ENCODE data around the gene MRGPRX3. TPM values are rescaled to one million over a fixed set of nuclear protein-coding genes. Genes with fewer than 3 reads are reported as not detected.

MRGPRX3 gene
- total RNA-seq, result not detected in 2 replicates
- long read RNA-seq, result 0 reads

- H3K36me3 Mint-ChIP-seq (ENCODE audit: insufficient read depth), result no peaks in the 10 kb centered on the region
- peaks cover 38% of the 10 kb centered on the region for H3K27me3 Mint-ChIP-seq
- no peak for DNase-seq (ENCODE audit: low spot score, unreplicated experiment)
- peaks cover 11% of the 10 kb centered on the region for H3K9me3 Mint-ChIP-seq (ENCODE audit: low read depth)
- H3K27ac Mint-ChIP-seq, result no peak within 1 kb of the TSS
- TF ChIP-seq, protein P1, sequence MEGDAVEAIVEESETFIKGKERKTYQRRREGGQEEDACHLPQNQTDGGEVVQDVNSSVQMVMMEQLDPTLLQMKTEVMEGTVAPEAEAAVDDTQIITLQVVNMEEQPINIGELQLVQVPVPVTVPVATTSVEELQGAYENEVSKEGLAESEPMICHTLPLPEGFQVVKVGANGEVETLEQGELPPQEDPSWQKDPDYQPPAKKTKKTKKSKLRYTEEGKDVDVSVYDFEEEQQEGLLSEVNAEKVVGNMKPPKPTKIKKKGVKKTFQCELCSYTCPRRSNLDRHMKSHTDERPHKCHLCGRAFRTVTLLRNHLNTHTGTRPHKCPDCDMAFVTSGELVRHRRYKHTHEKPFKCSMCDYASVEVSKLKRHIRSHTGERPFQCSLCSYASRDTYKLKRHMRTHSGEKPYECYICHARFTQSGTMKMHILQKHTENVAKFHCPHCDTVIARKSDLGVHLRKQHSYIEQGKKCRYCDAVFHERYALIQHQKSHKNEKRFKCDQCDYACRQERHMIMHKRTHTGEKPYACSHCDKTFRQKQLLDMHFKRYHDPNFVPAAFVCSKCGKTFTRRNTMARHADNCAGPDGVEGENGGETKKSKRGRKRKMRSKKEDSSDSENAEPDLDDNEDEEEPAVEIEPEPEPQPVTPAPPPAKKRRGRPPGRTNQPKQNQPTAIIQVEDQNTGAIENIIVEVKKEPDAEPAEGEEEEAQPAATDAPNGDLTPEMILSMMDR (IDR thresholded peaks at IDR 0.05; ENCODE audit: unreplicated experiment), result no peak
- H3K4me3 Mint-ChIP-seq (ENCODE audit: low read depth), result no peak within 1 kb of the TSS
- H3K4me1 Mint-ChIP-seq (ENCODE audit: low read depth), result no peaks in the 10 kb centered on the region
Measured at GRCh38 chr11:18132341-18132740, at the start of gene MRGPRX3. TSS of gene MRGPRX3 (plus strand) at chr11:18132571. CDS start at chr11:18137203, 4,632 bp downstream.

DNA sequence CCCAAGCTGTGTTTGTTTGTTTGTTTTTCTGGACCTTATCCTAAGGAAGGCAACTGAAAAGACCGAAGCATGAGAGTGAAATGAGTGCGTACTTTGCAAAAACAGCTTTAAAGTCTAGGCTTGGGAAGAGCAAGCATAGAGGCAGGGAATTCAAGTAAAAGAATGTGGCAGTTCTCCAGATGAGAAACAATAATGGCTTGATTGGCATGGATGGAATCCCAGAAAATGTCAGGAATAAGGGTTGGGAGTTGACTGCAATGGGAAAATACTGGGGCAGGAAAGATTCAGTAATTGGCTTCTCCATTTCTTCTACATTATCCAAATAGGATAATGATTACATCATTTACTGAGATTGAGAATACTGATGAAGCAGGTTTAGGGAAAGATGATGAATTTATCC, 44.0 kb upstream of the MRGPRX3 start:
- H3K27me3 Mint-ChIP-seq, result no peaks in the 10 kb centered on the region
- no peak for DNase-seq (ENCODE audit: low spot score, unreplicated experiment)
- no peak overlapping the region for H3K27ac Mint-ChIP-seq
- no peaks in the 10 kb centered on the region for H3K4me1 Mint-ChIP-seq (ENCODE audit: low read depth)
- peaks cover 20% of the 10 kb centered on the region for H3K36me3 Mint-ChIP-seq (ENCODE audit: insufficient read depth)
- H3K4me3 Mint-ChIP-seq (ENCODE audit: low read depth), result no peak overlapping the region
- H3K9me3 Mint-ChIP-seq (ENCODE audit: low read depth), result no peaks in the 10 kb centered on the region
- TF ChIP-seq, protein P1 (IDR thresholded peaks at IDR 0.05; ENCODE audit: unreplicated experiment), result no peak

DNA sequence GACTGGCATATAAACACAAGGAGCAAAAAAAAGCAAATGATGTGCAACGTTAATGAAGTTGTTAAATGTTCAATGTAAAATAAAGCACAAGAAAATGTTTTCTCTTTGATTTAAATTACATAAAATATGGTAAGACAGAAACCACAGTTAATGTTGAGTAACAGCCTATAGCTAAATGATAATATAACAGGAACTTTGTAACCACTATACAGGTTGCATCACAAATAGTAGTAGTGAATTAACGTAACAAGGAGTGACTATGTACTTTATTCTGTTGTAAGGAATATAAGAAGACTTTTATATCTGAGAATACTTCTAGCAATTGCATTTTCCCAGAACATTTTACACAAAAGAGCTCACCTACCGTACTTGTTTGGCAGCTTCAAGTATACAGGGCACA, 43.4 kb upstream of the MRGPRX3 start:
- no peaks in the 10 kb centered on the region for H3K4me1 Mint-ChIP-seq (ENCODE audit: low read depth)
- TF ChIP-seq, protein P1 (IDR thresholded peaks at IDR 0.05; ENCODE audit: unreplicated experiment), result no peak
- no peak for DNase-seq (ENCODE audit: low spot score, unreplicated experiment)
- H3K4me3 Mint-ChIP-seq (ENCODE audit: low read depth), result no peak overlapping the region
- H3K27ac Mint-ChIP-seq, result no peak overlapping the region
- H3K27me3 Mint-ChIP-seq, result no peaks in the 10 kb centered on the region
- no peaks in the 10 kb centered on the region for H3K9me3 Mint-ChIP-seq (ENCODE audit: low read depth)
- H3K36me3 Mint-ChIP-seq (ENCODE audit: insufficient read depth), result peaks cover 21% of the 10 kb centered on the region

DNA sequence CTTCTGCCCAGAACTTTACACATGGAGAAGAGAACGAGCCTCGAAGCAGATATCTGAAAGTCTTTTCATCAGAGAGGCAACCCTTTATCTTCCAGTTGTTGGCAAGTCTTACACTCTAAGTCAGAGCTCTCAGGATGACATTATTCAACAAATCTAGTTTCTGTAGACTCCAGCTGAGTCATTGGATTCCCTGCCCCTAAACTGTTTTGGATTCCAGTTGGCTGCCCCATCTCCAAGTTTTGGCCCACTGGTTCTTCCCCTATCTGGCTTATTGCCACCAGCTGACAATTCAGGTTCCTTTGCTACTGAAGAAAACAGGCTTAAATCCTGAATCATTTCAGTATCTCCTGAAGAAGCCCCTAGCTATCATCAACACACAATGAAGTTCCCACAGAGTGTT, 40.6 kb upstream of the MRGPRX3 start:
- Mint-ChIP-seq H3K4me1 (ENCODE audit: low read depth) (no peaks in the 10 kb centered on the region), H3K27ac (no peak overlapping the region), H3K4me3 (ENCODE audit: low read depth) (no peak overlapping the region), H3K36me3 (ENCODE audit: insufficient read depth) (peaks cover 25% of the 10 kb centered on the region), H3K9me3 (ENCODE audit: low read depth) (no peaks in the 10 kb centered on the region), H3K27me3 (no peaks in the 10 kb centered on the region)
- DNase-seq (ENCODE audit: low spot score, unreplicated experiment), result no peak
- TF ChIP-seq, protein P1 (IDR thresholded peaks at IDR 0.05; ENCODE audit: unreplicated experiment), result no peak

DNA sequence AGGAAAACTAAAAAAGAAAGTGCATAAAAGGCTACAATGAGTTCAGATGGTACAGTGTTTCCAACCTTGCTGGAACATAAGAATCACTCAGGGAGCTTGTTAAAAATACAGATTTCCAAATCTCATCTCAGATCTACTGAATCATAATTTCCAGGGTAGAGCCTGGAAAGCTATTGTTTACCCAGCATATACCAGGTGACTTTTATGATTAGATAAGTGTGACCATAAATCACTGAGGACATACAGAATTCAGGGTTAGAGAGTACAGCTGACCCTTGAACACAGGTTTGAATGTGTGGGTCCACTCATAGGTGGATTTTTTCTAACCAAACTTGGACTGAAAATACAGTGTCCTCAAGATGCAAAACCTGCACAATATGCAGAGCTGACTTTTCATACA, 38.4 kb upstream of the MRGPRX3 start:
- Mint-ChIP-seq H3K27me3 (no peaks in the 10 kb centered on the region), H3K4me1 (ENCODE audit: low read depth) (no peaks in the 10 kb centered on the region), H3K36me3 (ENCODE audit: insufficient read depth) (peaks cover 17% of the 10 kb centered on the region), H3K4me3 (ENCODE audit: low read depth) (no peak overlapping the region), H3K9me3 (ENCODE audit: low read depth) (no peaks in the 10 kb centered on the region), H3K27ac (no peak overlapping the region)
- TF ChIP-seq, protein P1 (IDR thresholded peaks at IDR 0.05; ENCODE audit: unreplicated experiment), result no peak
- no peak for DNase-seq (ENCODE audit: low spot score, unreplicated experiment)

All from progenitor cell of endocrine pancreas (in vitro differentiated cells).